Endothelial cell of umbilical vein (primary cell): ENCODE measurements around the gene PTCH2. TPM values are rescaled to one million over a fixed set of nuclear protein-coding genes. Genes with fewer than 3 reads are reported as not detected.

Experiments
- BruUV-seq: library from RNA; stranded (reverse); fragments of 400-500 nt; replicated peaks from 2 replicates; lab custom pipeline; 2021; lab: Mats Ljungman, UMichigan
- CTCF ChIA-PET: fragments of 300-600, 350-600 bp; sonication (Branson Sonifier 250); formaldehyde crosslinking; loops from one replicate; lab custom pipeline; 2021; ENCODE audit warnings: antibody characterized with exemption, inconsistent platforms; lab: Charles Lee
- POLR2A ChIA-PET: fragments of 300-600, 350-600 bp; sonication (Branson Sonifier 250); formaldehyde crosslinking; loops from one replicate; lab custom pipeline; 2021; ENCODE audit warnings: antibody characterized with exemption, inconsistent platforms; lab: Charles Lee
- DNase-seq: peaks from one replicate; pipeline ENCODE4 v3.0.0-alpha.2; 2011; ENCODE audit warnings: low read depth, low spot score
- FAIRE-seq: peaks from 2 replicates; lab custom pipeline; 2011; peaks lifted over from hg19 to GRCh38; lab: Jason Lieb, UNC
- H2AFZ ChIP-seq: 2 replicates; pipeline ENCODE4 v1.6.0; 2012; ENCODE audit warnings: low read depth, low read length, control low read depth, inconsistent platforms
- H3K27ac ChIP-seq: 2 replicates; pipeline ENCODE4 v1.5.1; 2011; ENCODE audit warnings: low read depth, mild to moderate bottlenecking, control low read depth, low read length, moderate library complexity; ENCODE audit not compliant: insufficient read depth
- H3K27me3 ChIP-seq, 2 experiments: 2 replicates each; pipeline versions ENCODE4 v1.6.0 to v1.6.1; 2011; ENCODE audit warnings: low read length in 2 of 2, mixed read lengths in 1 of 2; ENCODE audit not compliant: control insufficient read depth in 2 of 2, insufficient read depth in 2 of 2
- H3K36me3 ChIP-seq, 2 experiments: 2 replicates in 1 of 2; 3 replicates in 1 of 2; pipeline ENCODE4 v1.5.1; 2011; ENCODE audit warnings: low read length in 2 of 2, mild to moderate bottlenecking in 1 of 2, moderate library complexity in 1 of 2; ENCODE audit not compliant: control insufficient read depth in 2 of 2, insufficient read depth in 2 of 2; ENCODE audit errors: extremely low read depth in 1 of 2
- H3K4me1 ChIP-seq: 3 replicates; pipeline ENCODE4 v1.5.1; 2011; ENCODE audit warnings: mild to moderate bottlenecking, low read length; ENCODE audit not compliant: control insufficient read depth, insufficient read depth; ENCODE audit errors: extremely low read depth
- H3K4me2 ChIP-seq: 2 replicates; pipeline ENCODE4 v1.6.1; 2011; ENCODE audit warnings: low read length, control low read depth, mixed read lengths; ENCODE audit not compliant: insufficient read depth
- H3K4me3 ChIP-seq, 3 experiments: fragments of 200-600 bp in 1 of 3; sonication (generic), shearing (Covaris generic) in 1 of 3; replicated peaks in 1 of 3; 2 replicates each; pipeline ENCODE4 v1.5.1; 2011 to 2016; ENCODE audit warnings: control low read depth in 3 of 3, low read length in 3 of 3, mild to moderate bottlenecking in 2 of 3, inconsistent platforms in 1 of 3, low read depth in 1 of 3, moderate library complexity in 1 of 3; ENCODE audit not compliant: insufficient read depth in 1 of 3
- H3K79me2 ChIP-seq: 2 replicates; pipeline ENCODE4 v1.6.0; 2012; ENCODE audit warnings: low read length, inconsistent platforms; ENCODE audit not compliant: control insufficient read depth, insufficient read depth
- H3K9ac ChIP-seq: replicated peaks from 2 replicates; pipeline ENCODE3; 2011; ENCODE audit warnings: low read length, control low read depth; ENCODE audit not compliant: insufficient read depth; ENCODE audit errors: extremely low read depth
- H3K9me1 ChIP-seq: replicated peaks from 3 replicates; pipeline ENCODE4 v1.6.0; 2011; ENCODE audit warnings: mild to moderate bottlenecking, low read length; ENCODE audit not compliant: control insufficient read depth, insufficient read depth; ENCODE audit errors: extremely low read depth
- H3K9me3 ChIP-seq: replicated peaks from 2 replicates; pipeline ENCODE4 v1.5.1; 2012; ENCODE audit warnings: low read length, inconsistent platforms; ENCODE audit not compliant: control insufficient read depth, insufficient read depth
- H4K20me1 ChIP-seq: replicated peaks from 2 replicates; pipeline ENCODE3; 2011; ENCODE audit warnings: mild to moderate bottlenecking, low read length; ENCODE audit not compliant: control insufficient read depth, insufficient read depth; ENCODE audit errors: extremely low read depth
- EZH2 ChIP-seq: IDR thresholded peaks from 2 replicates; pipeline ENCODE4 v1.6.1; 2012; ENCODE audit warnings: borderline replicate concordance, low read depth, mild to moderate bottlenecking, moderate library complexity, low read length, inconsistent platforms; ENCODE audit not compliant: severe bottlenecking
- FOS ChIP-seq: IDR thresholded peaks from 2 replicates; pipeline ENCODE4 v1.6.1; 2011; ENCODE audit warnings: mild to moderate bottlenecking, low read length, moderate library complexity, borderline replicate concordance; ENCODE audit not compliant: insufficient read depth
- GATA2 ChIP-seq: IDR thresholded peaks from 2 replicates; pipeline ENCODE4 v1.7.0; 2011; ENCODE audit warnings: low read depth, mild to moderate bottlenecking, moderate library complexity, mixed read lengths, low read length; ENCODE audit not compliant: insufficient read length, insufficient read depth
- JUN ChIP-seq: IDR thresholded peaks from 2 replicates; pipeline ENCODE4 v1.6.1; 2011; ENCODE audit warnings: borderline replicate concordance, low read depth; ENCODE audit not compliant: insufficient read length, insufficient read depth
- MYC ChIP-seq: IDR thresholded peaks from one replicate; pipeline ENCODE4 v1.6.1; 2011; ENCODE audit warnings: mild to moderate bottlenecking, low read depth, low read length
- POLR2A ChIP-seq: IDR thresholded peaks from 2 replicates; pipeline ENCODE4 v1.6.1; 2012; ENCODE audit warnings: low read depth, mild to moderate bottlenecking, control low read depth, low read length
- POLR2AphosphoS5 ChIP-seq: IDR thresholded peaks from 2 replicates; pipeline ENCODE4 v1.6.1; 2012; ENCODE audit warnings: low read depth, mild to moderate bottlenecking, control low read depth, low read length, moderate library complexity; ENCODE audit not compliant: insufficient read depth
- dilution Hi-C: fragments of 300-500 bp; cut with MboI; formaldehyde crosslinking; loops from one replicate; pipeline ENCODE4 v1.15.0; 2019; ENCODE audit warnings: low sequenced_read_pairs; ENCODE audit not compliant: extremely low pct_ligation_motif_present
- intact Hi-C: fragments of 100-400 bp; cut with micrococcal nuclease; formaldehyde crosslinking; loops from one replicate; pipeline ENCODE4 v1.10.0; 2022
- polyA plus RNA-seq, 4 experiments: library from polyadenylated mRNA; depleted of rRNA in 3 of 4; stranded (reverse) in 3 of 4; unstranded in 1 of 4; fragments of >200 nt; gene quantifications; 2 replicates each; pipeline versions ENCODE4 v1.2.1 to v1.2.3, GENCODE V29; 2011 to 2012; ENCODE audit warnings: missing spikeins in 1 of 4
- total RNA-seq: library from RNA; stranded (reverse); gene quantifications from 2 replicates; pipeline ENCODE4 v1.2.3, GENCODE V29; 2021
- TF ChIP-seq, protein P1 (sequence below): IDR thresholded peaks from 2 replicates; pipeline ENCODE4 v1.6.1; 2011; ENCODE audit not compliant: insufficient read depth, insufficient read length

Gene PTCH2
- total and polyA plus RNA-seq, 2 donors (not counting 3 experiments of a cell fraction or from before 2014, with no cell fraction given), result 1.8 TPM

DNA sequence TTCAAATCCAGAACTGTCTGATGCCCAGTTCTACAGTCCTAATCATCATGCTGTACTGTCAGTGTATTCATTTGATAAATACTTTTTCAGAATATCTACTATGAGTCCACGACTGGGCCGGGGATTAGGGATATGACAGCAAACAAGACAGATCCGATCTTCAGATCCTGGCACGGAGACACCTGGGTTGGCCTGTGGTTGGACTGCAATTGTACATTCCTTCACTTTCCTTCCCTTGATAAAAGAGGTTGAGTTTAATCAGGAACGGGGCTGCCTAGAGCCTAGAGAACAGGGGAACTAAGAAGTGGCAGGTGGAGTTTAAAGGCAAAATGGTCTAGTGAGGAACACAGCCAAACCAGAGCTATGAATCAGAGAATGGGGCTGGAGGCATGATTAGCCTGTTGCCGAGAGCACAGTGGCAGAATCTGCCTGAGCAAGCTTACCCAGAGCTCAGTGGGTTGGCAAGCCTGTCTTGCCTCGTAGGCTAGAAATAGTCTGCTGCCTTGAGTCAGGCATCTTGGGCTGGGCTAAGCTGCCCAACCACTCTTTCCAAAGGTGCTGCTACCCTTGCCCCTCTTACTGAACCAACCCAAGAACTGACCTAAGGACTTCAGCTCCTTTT lies 38.1 kb upstream of the PTCH2 start:
- intact Hi-C loops, result no loop called here
- ChIA-PET CTCF (interaction anchor here (1.8 kb wide), 1 partner anchor 12 kb away, joined by 4 read pairs; no protein-coding TSS in a partner anchor), POLR2A (no interaction called here)
- dilution Hi-C loops, result no loop called here
- Histone ChIP-seq H3K36me3 (peaks cover 0 to 2% of the 10 kb centered on the region in 2 experiments), H3K9me1 (no peaks in the 10 kb centered on the region), H3K79me2 (no peaks in the 10 kb centered on the region), H3K27ac (no peak overlapping the region), H3K4me1 (peaks cover 9% of the 10 kb centered on the region), H2AFZ (no peak overlapping the region), H3K4me3 (no peak overlapping the region), H4K20me1 (no peaks in the 10 kb centered on the region), H3K9me3 (no peaks in the 10 kb centered on the region), H3K27me3 (no peaks in the 10 kb centered on the region), H3K9ac (no peak overlapping the region), H3K4me2 (no peak overlapping the region)
- no peak for FAIRE-seq
- DNase-seq, result no peak
- TF ChIP-seq, protein P1, sequence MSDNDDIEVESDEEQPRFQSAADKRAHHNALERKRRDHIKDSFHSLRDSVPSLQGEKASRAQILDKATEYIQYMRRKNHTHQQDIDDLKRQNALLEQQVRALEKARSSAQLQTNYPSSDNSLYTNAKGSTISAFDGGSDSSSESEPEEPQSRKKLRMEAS, result no peak
- BruUV-seq, result no TSS peak

DNA sequence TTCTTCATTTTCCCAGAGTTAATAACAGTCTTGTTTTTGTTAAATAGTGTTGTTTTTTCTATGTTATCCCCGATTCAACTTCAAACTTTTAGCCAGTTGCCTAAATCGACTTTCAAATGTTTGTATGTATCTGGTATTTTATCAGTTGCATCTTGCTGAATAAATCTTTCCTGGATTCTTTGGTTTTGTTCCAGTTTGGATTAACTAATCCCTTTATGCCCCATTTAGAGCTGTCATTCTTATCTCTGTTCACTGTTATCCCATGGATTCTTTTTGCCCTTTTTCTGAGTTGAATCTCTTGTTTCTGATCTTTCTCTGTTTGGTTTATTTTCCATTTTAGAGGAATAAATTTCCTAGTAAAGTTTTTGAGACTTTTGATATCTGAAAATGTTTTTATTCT lies 31.1 kb upstream of the PTCH2 start:
- H3K27ac ChIP-seq, result no peak overlapping the region

More for the DNA sequence above, 31.1 kb upstream of the PTCH2 start:
- no peaks in the 10 kb centered on the region for H3K27me3 ChIP-seq
- ChIA-PET CTCF (no interaction called here), POLR2A (no interaction called here)
- H3K4me1 ChIP-seq, result no peaks in the 10 kb centered on the region
- no peaks in the 10 kb centered on the region for H3K79me2 ChIP-seq
- no peak overlapping the region for H2AFZ ChIP-seq
- intact Hi-C loops (no loop called here), dilution Hi-C loops (no loop called here)
- peaks cover 3 to 5% of the 10 kb centered on the region in 2 experiments for H3K36me3 ChIP-seq
- H3K4me3 ChIP-seq, result no peak overlapping the region
- BruUV-seq, result no TSS peak
- DNase-seq (no peak), FAIRE-seq (no peak)
- TF ChIP-seq FOS (no peak), POLR2A (no peak), GATA2 (no peak), MYC (no peak), JUN (no peak), EZH2 (no peak), POLR2AphosphoS5 (no peak)
- TF ChIP-seq, protein P1, result no peak
- H3K4me2 ChIP-seq, result no peak overlapping the region
- no peaks in the 10 kb centered on the region for H3K9me3 ChIP-seq
- H3K9ac ChIP-seq, result no peak overlapping the region
- H4K20me1 ChIP-seq, result no peaks in the 10 kb centered on the region
- H3K9me1 ChIP-seq, result no peaks in the 10 kb centered on the region
